SW480 (cell line): ENCODE measurements around the gene CACNA1A.
A peak's percentile ranks its signal among the peaks of the same experiment; 100 is the strongest.
"Not testable (repeated sequence)": the region's sequence is repeated elsewhere in the genome, so short reads cannot be mapped to it uniquely, and the experiment has no call there.

Experiments
- DNase-seq: peaks from one replicate; pipeline ENCODE4 v3.0.0-alpha.2; 2016; ENCODE audit warnings: low spot score

Gene CACNA1A

GRCh38 chr19:13506471-13506820 is at the start of gene CACNA1A:
TSS of gene CACNA1A (minus strand) at chr19:13506479. CDS start at chr19:13506224, 255 bp downstream.
- DNase-seq, result no peak

GRCh38 chr19:13554506-13555240 is 48.4 kb upstream of the CACNA1A start:
- DNase-seq, result no peak

GRCh38 chr19:13553880-13554400 is 47.7 kb upstream of the CACNA1A start:
- no peak for DNase-seq

- no peak for DNase-seq
Observed at GRCh38 chr19:13548131-13548530, 41.9 kb upstream of the CACNA1A start.

GRCh38 chr19:13547102-13547501 is 40.8 kb upstream of the CACNA1A start:
- DNase-seq, result no peak

- DNase-seq, result no peak
Observed at GRCh38 chr19:13544423-13544822, 38.1 kb upstream of the CACNA1A start.

GRCh38 chr19:13541554-13541953 is 35.3 kb upstream of the CACNA1A start:
- no peak for DNase-seq

- DNase-seq, result no peak
Observed at GRCh38 chr19:13539332-13539731, 33.1 kb upstream of the CACNA1A start.

GRCh38 chr19:13538601-13539253 is 32.4 kb upstream of the CACNA1A start:
- no peak for DNase-seq

- peak; percentile 49 for DNase-seq
Observed at GRCh38 chr19:13537454-13537853, 31.2 kb upstream of the CACNA1A start.

GRCh38 chr19:13530720-13531119 is 24.4 kb upstream of the CACNA1A start:
- no peak for DNase-seq

- not testable (repeated sequence) for DNase-seq
Observed at GRCh38 chr19:13529721-13530120, 23.4 kb upstream of the CACNA1A start.

- DNase-seq, result peak; percentile 31
Observed at GRCh38 chr19:13526552-13526951, 20.3 kb upstream of the CACNA1A start.

- no peak for DNase-seq
Observed at GRCh38 chr19:13521066-13521465, 14.8 kb upstream of the CACNA1A start.

- DNase-seq, result no peak
Observed at GRCh38 chr19:13511947-13512346, 5.7 kb upstream of the CACNA1A start.

- DNase-seq, result no peak
Observed at GRCh38 chr19:13507053-13507611, 853 bp upstream of the CACNA1A start.

- DNase-seq, result no peak
Observed at GRCh38 chr19:13505761-13506470, 363 bp downstream of the CACNA1A start.

GRCh38 chr19:13505164-13505695 is 1.0 kb downstream of the CACNA1A start:
- DNase-seq, result no peak

GRCh38 chr19:13503570-13504235 is 2.6 kb downstream of the CACNA1A start:
- no peak for DNase-seq

GRCh38 chr19:13502231-13502630 is 4.0 kb downstream of the CACNA1A start:
- no peak for DNase-seq

- DNase-seq, result no peak
Observed at GRCh38 chr19:13499692-13500091, 6.6 kb downstream of the CACNA1A start.
